ENCODE data around the gene RET.

The RET gene

DNA sequence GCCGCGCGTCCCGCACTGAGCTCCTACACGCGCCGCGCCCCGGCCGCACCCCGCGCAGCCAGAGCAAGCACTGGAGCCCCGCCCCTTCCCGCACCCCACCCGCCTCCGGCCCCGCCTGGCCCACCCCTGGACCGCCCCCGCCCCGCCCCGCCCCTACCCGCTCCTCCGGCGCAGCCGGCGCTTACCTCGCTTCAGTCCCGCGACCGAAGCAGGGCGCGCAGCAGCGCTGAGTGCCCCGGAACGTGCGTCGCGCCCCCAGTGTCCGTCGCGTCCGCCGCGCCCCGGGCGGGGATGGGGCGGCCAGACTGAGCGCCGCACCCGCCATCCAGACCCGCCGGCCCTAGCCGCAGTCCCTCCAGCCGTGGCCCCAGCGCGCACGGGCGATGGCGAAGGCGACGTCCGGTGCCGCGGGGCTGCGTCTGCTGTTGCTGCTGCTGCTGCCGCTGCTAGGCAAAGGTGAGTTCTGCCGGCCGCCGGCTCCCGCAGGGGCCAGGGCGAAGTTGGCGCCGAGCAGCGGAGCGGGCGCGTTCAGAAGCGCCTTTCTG is at the start of gene RET:
TSS of gene RET (plus strand) at position 194 of the 545 bp plus-strand sequence. CDS start at position 384, 190 bp downstream.
- Histone ChIP-seq H3K9ac (ENCODE audit: low read length in 2 of 2) (no peak within 1 kb of the TSS), H3K27me3 (ENCODE audit: control insufficient read depth in 1 of 2, insufficient read depth in 2 of 2, low read length in 2 of 2) (peaks cover 31 to 45% of the 10 kb centered on the region in 2 donors), H3K4me3 (ENCODE audit: low read length in 2 of 2) (peak within 1 kb of the TSS; percentile 35 to 64)

DNA sequence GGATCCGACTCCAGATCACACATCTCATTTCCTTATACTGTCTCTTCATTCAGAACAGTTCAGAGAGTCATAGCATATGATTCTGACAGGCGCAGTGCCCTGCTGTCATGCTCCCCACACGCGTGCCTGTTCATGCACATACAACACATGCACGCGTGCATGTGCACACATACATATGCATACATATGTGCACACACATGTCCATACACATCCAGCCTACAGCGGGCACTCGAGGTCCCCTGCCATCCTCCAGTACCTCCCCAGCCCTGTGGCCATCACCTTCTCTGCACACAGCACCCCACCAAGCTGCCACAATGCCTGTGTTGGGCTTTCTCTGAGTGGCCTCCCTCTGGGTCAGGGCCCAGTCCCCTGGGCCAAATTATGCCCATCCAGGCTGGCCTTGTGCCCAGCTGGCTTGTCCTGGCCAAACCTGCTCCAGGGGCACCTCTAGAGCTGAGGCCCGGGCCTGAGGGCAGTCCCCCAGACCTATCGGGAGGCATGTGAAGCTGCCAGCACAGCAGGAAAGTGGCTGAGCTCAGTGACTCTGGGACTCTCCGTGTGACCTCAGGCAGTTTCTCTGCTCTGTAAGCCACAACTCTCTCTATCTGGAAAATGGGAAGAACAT is 49.4 kb upstream of the RET start:
- peaks cover 3% of the 10 kb centered on the region for H3K4me1 ChIP-seq (ENCODE audit: control insufficient read depth, insufficient read depth, low read length)
- peaks cover 0 to 4% of the 10 kb centered on the region in 2 donors for H3K9me3 ChIP-seq (ENCODE audit: control insufficient read depth in 2 of 2, low read length in 2 of 2)
- no peak overlapping the region for H3K9ac ChIP-seq (ENCODE audit: low read length in 2 of 2)
- no peak overlapping the region for H3K27ac ChIP-seq (ENCODE audit: low read length)
- H3K4me3 ChIP-seq (ENCODE audit: low read length in 2 of 2): no peak overlapping the region
- H3K27me3 ChIP-seq (ENCODE audit: control insufficient read depth in 1 of 2, insufficient read depth in 2 of 2, low read length in 2 of 2): peaks cover 0 to 13% of the 10 kb centered on the region in 2 donors
- no peaks in the 10 kb centered on the region for H3K36me3 ChIP-seq (ENCODE audit: control insufficient read depth in 2 of 2, insufficient read depth in 2 of 2, low read length in 2 of 2)

More for the DNA sequence above, at the start of gene RET:
- Histone ChIP-seq H3K9me3 (ENCODE audit: control insufficient read depth in 2 of 2, low read length in 2 of 2) (no peaks in the 10 kb centered on the region), H3K27ac (ENCODE audit: low read length) (no peak within 1 kb of the TSS), H3K4me1 (ENCODE audit: control insufficient read depth, insufficient read depth, low read length) (peaks cover 6% of the 10 kb centered on the region), H3K36me3 (ENCODE audit: control insufficient read depth in 2 of 2, insufficient read depth in 2 of 2, low read length in 2 of 2) (no peaks in the 10 kb centered on the region)

DNA sequence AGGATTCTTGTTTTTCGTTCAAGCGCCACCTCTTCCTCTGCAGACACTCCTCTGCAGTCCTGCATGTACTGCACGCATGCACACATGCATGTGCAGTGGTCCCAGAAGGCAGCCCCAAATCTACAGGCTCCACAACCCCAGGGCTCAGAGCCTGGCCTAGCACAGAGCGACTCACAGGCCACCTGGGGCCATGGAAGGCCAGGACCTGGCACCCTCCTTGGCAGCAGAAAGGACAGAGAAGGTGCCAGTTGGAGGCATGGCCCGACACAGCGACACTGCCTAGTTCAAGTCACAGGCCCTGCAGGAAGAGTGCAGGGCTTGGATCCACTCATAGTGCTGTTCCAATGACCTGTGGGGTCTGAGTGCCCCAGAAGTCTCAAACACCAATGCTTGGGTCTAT is 48.7 kb upstream of the RET start:
- Histone ChIP-seq H3K4me3 (ENCODE audit: low read length in 2 of 2) (no peak overlapping the region), H3K27me3 (ENCODE audit: control insufficient read depth in 1 of 2, insufficient read depth in 2 of 2, low read length in 2 of 2) (peaks cover 0 to 13% of the 10 kb centered on the region in 2 donors), H3K4me1 (ENCODE audit: control insufficient read depth, insufficient read depth, low read length) (peaks cover 3% of the 10 kb centered on the region)

DNA sequence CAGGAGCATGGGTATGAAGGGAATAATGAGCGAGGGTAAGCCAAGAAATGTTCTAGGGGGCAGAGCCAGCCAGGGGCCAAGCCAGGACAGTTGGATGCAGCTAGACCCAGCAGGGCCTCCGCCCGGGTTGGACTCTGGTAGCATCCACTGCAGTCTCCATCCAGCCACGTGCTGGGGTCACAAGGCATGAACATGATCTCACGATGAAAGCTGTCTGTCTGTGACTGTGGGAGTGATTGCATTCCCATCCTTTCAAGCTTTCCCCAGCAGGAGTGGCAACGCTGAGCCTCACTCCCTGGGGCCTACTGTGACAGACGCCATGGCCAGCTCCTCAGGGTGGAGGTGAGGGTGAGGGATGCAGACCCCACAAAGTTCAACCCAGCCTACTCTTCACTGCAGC is 47.8 kb upstream of the RET start:
- Histone ChIP-seq H3K9ac (ENCODE audit: low read length in 2 of 2) (no peak overlapping the region), H3K4me3 (ENCODE audit: low read length in 2 of 2) (no peak overlapping the region), H3K27ac (ENCODE audit: low read length) (no peak overlapping the region), H3K4me1 (ENCODE audit: control insufficient read depth, insufficient read depth, low read length) (peaks cover 3% of the 10 kb centered on the region), H3K9me3 (ENCODE audit: control insufficient read depth in 2 of 2, low read length in 2 of 2) (peaks cover 0 to 4% of the 10 kb centered on the region in 2 donors), H3K36me3 (ENCODE audit: control insufficient read depth in 2 of 2, insufficient read depth in 2 of 2, low read length in 2 of 2) (no peaks in the 10 kb centered on the region), H3K27me3 (ENCODE audit: control insufficient read depth in 1 of 2, insufficient read depth in 2 of 2, low read length in 2 of 2) (peaks cover 0 to 13% of the 10 kb centered on the region in 2 donors)

More for the DNA sequence above, 48.7 kb upstream of the RET start:
- H3K9me3 ChIP-seq (ENCODE audit: control insufficient read depth in 2 of 2, low read length in 2 of 2): peaks cover 0 to 4% of the 10 kb centered on the region in 2 donors
- H3K36me3 ChIP-seq (ENCODE audit: control insufficient read depth in 2 of 2, insufficient read depth in 2 of 2, low read length in 2 of 2): no peaks in the 10 kb centered on the region
- H3K27ac ChIP-seq (ENCODE audit: low read length): no peak overlapping the region
- H3K9ac ChIP-seq (ENCODE audit: low read length in 2 of 2): no peak overlapping the region

DNA sequence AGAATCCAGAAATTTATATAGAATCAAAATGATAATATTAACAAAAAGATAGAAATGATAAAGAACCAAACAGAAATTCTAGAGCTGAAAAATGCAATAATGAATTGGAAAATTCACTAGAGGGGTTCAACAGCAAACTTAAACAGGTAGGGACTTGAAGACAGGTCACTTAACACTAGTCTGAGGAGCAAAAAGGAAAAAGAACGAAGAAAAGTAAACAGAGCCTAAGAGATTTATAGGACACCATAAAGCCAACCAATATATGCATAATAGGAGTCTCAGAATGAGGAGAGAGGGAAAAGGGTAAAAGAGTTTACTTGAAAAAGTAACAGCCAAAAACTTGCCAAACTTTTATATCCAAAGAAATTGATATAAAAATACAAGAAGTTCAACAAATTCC is 44.3 kb upstream of the RET start:
- Histone ChIP-seq H3K9me3 (ENCODE audit: control insufficient read depth in 2 of 2, low read length in 2 of 2) (peaks cover 0 to 4% of the 10 kb centered on the region in 2 donors), H3K9ac (ENCODE audit: low read length in 2 of 2) (no peak overlapping the region), H3K27me3 (ENCODE audit: control insufficient read depth in 1 of 2, insufficient read depth in 2 of 2, low read length in 2 of 2) (peaks cover 0 to 4% of the 10 kb centered on the region in 2 donors), H3K4me3 (ENCODE audit: low read length in 2 of 2) (no peak overlapping the region), H3K36me3 (ENCODE audit: control insufficient read depth in 2 of 2, insufficient read depth in 2 of 2, low read length in 2 of 2) (no peaks in the 10 kb centered on the region), H3K27ac (ENCODE audit: low read length) (no peak overlapping the region), H3K4me1 (ENCODE audit: control insufficient read depth, insufficient read depth, low read length) (no peaks in the 10 kb centered on the region)

DNA sequence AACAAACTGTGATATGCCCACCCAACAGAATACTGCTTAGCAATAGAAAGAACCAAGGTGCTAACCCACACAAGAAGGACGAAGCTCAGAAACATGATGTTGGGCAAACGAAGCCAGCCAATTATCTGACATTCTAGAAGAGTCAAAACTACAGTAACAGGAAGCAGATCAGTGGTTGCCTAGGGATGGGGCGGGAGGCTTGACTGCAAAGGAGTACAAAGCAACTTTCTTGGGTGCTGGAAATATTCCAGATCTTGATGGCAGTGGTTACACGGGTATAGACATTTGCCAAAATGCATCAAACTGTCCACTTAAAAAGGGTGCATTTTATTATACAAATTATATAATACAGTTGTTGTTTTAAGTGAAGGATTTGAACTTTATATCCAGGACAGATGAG is 41.1 kb upstream of the RET start:
- Histone ChIP-seq H3K27me3 (ENCODE audit: control insufficient read depth in 1 of 2, insufficient read depth in 2 of 2, low read length in 2 of 2) (no peaks in the 10 kb centered on the region), H3K36me3 (ENCODE audit: control insufficient read depth in 2 of 2, insufficient read depth in 2 of 2, low read length in 2 of 2) (no peaks in the 10 kb centered on the region), H3K9me3 (ENCODE audit: control insufficient read depth in 2 of 2, low read length in 2 of 2) (peaks cover 0 to 4% of the 10 kb centered on the region in 2 donors), H3K4me1 (ENCODE audit: control insufficient read depth, insufficient read depth, low read length) (no peaks in the 10 kb centered on the region), H3K9ac (ENCODE audit: low read length in 2 of 2) (no peak overlapping the region), H3K27ac (ENCODE audit: low read length) (no peak overlapping the region), H3K4me3 (ENCODE audit: low read length in 2 of 2) (no peak overlapping the region)

DNA sequence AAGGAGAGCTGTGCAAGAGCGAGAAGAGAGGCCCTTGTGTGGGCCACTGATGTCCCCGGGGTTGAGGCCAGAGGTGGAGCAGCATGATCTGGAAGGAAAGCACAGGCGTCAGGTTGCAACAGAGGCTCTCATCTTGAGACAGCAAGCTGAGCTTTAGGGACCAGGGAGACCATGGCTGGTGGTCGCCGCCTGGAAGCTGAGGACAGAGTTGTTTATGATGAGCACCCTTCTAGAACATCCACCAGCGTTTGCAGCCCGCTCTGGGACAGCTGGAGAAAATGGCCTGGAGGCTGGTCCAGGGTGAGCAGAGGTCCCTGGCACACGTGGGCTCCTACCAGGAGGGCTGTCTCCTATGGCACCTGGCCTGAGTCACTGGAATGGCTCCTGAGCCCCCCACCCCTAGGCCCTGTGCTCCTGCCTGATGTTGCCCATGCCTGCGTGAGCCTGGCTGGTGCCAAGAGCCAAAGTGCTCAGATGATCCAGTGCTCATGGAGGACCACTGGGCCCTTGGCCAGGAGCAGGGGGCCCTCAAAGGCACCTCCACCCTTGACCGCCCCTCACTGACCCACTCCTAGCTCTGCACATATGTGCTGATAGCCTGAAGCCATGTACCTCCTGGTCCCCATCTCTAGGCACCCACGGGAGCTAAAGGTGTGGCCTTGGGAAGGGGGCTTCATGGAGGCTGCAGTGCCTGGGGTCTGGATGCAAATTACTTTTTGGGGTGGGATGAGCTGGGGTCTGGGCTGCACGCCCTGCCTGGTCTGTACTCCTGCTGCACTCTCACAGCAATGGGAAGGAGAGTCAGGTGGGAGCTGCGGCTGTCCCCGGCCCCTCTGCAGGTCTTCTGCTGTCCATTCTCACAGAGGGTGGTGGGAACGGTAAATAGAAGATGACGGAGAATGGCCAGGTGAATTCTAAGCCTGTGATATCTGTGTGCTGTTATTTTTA is 40.1 kb upstream of the RET start:
- Histone ChIP-seq H3K9ac (ENCODE audit: low read length in 2 of 2) (no peak overlapping the region), H3K27ac (ENCODE audit: low read length) (no peak overlapping the region), H3K36me3 (ENCODE audit: control insufficient read depth in 2 of 2, insufficient read depth in 2 of 2, low read length in 2 of 2) (no peaks in the 10 kb centered on the region), H3K4me3 (ENCODE audit: low read length in 2 of 2) (no peak overlapping the region), H3K4me1 (ENCODE audit: control insufficient read depth, insufficient read depth, low read length) (no peaks in the 10 kb centered on the region), H3K27me3 (ENCODE audit: control insufficient read depth in 1 of 2, insufficient read depth in 2 of 2, low read length in 2 of 2) (no peaks in the 10 kb centered on the region), H3K9me3 (ENCODE audit: control insufficient read depth in 2 of 2, low read length in 2 of 2) (peaks cover 0 to 4% of the 10 kb centered on the region in 2 donors)

DNA sequence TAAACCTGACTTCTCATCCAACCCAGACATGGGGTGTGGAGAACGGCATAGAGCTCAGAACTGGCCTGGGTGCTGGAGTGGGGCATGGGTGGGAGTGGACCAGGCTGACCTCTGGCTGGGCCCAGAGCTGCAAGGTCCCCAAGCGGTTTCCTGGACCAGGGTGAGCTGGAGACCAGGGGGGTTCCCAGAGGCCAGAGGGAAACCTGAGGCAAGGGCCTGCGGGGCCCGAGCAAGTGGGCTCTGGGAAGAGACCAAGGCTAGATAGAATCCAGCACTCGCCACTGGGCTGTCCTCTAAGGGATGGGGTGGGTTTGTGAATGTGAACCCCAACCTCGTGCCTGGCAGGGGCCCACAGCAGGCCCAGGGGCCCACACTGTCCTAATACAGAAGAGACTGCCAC is 39.4 kb upstream of the RET start:
- Histone ChIP-seq H3K9ac (ENCODE audit: low read length in 2 of 2) (no peak overlapping the region), H3K27ac (ENCODE audit: low read length) (no peak overlapping the region)

DNA sequence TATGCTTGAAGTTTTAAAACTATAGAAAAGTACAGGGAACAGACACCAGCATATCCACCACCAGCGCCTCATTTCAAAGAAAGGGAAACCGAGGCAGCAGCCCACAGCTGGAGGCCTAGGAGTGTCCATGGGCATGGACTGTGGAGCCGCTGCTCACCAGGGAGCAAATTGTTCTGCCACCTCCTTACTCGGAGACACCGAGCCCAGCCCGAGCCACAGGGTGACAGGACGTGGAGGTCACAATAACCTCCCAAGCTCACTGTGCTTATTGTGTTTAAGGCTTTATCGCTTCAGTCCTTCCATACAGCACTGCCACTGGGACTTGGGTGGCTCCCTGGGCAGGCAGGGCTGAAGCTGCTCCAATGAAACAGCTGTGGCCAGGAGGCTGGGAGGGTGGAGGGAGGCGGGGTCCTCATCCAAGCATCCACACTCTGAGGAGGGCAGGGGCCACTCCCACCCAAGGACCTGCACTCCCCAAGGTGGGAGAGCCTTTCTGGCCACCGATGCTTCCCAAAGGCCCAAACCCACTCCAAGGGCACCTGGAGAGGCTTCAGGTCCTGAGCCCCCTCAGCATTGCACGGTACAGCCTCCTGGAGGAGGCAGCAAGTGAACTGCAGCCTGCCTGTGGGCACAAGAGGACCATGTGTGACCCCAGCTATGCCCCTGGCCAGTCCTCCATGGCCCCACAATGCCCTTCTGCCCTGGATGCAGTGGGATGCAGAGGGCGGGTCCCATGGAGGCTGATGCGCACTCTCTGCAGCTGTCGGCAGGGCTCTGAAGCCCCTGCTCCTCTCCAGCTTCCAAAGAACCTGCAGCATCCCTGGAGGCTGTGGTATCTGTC is 38.7 kb upstream of the RET start:
- Histone ChIP-seq H3K36me3 (ENCODE audit: control insufficient read depth in 2 of 2, insufficient read depth in 2 of 2, low read length in 2 of 2) (no peaks in the 10 kb centered on the region), H3K4me3 (ENCODE audit: low read length in 2 of 2) (no peak overlapping the region), H3K27me3 (ENCODE audit: control insufficient read depth in 1 of 2, insufficient read depth in 2 of 2, low read length in 2 of 2) (no peaks in the 10 kb centered on the region), H3K9ac (ENCODE audit: low read length in 2 of 2) (no peak overlapping the region), H3K4me1 (ENCODE audit: control insufficient read depth, insufficient read depth, low read length) (no peaks in the 10 kb centered on the region), H3K9me3 (ENCODE audit: control insufficient read depth in 2 of 2, low read length in 2 of 2) (no peaks in the 10 kb centered on the region), H3K27ac (ENCODE audit: low read length) (no peak overlapping the region)

More for the DNA sequence above, 39.4 kb upstream of the RET start:
- Histone ChIP-seq H3K36me3 (ENCODE audit: control insufficient read depth in 2 of 2, insufficient read depth in 2 of 2, low read length in 2 of 2) (no peaks in the 10 kb centered on the region), H3K9me3 (ENCODE audit: control insufficient read depth in 2 of 2, low read length in 2 of 2) (no peaks in the 10 kb centered on the region), H3K4me1 (ENCODE audit: control insufficient read depth, insufficient read depth, low read length) (no peaks in the 10 kb centered on the region), H3K4me3 (ENCODE audit: low read length in 2 of 2) (no peak overlapping the region), H3K27me3 (ENCODE audit: control insufficient read depth in 1 of 2, insufficient read depth in 2 of 2, low read length in 2 of 2) (no peaks in the 10 kb centered on the region)

All from stomach smooth muscle (tissue), 2 donors.